Measurements from ENCODE around the gene FN3K.

Gene FN3K

DNA sequence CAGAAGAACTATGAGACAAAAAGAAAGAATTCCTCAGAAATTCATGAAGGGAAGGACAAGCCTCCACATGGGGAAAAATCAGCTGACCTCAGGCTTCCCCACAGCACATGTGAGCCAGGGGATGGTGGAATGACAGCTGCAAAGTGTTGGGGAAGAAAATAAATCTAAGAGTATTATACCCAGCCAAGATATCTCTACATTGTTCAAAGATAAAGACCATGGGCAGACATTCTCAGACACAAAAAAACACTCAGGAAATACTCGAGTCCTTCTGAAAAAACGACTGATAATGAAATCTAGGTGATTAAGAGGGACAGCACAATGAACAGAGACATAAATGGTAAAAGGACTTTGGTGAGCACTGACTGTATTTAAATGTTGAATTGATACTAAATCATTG is 40.8 kb upstream of the FN3K start:
- Histone ChIP-seq H3K4me1 (ENCODE audit: insufficient read depth, low read length, poor library complexity, severe bottlenecking) (no peaks in the 10 kb centered on the region), H3K4me3 (ENCODE audit: low read length, poor library complexity, severe bottlenecking) (no peak overlapping the region), H3K9me2 (replicated peaks; ENCODE audit: low read depth, low read length) (no peaks in the 10 kb centered on the region), H3K9me3 (ENCODE audit: insufficient read depth, low read depth, low read length) (no peaks in the 10 kb centered on the region; the same call in 1 of the 2 replicates), H3K27me3 (ENCODE audit: insufficient read depth, low read length, poor library complexity, severe bottlenecking) (no peaks in the 10 kb centered on the region), H4K20me1 (ENCODE audit: insufficient read depth, low read length, poor library complexity, severe bottlenecking) (no peaks in the 10 kb centered on the region), H2AFZ (ENCODE audit: low read length) (no peak overlapping the region), H3F3A (ENCODE audit: low read depth) (no peaks in the 10 kb centered on the region), H3K36me3 (ENCODE audit: insufficient read depth, low read length) (no peaks in the 10 kb centered on the region), H3K9ac (ENCODE audit: low read depth, low read length, poor library complexity, severe bottlenecking) (no peak overlapping the region), H3K4me2 (ENCODE audit: low read depth, low read length, poor library complexity, severe bottlenecking) (no peak overlapping the region), H3K79me2 (ENCODE audit: insufficient read depth, low read length) (no peaks in the 10 kb centered on the region)
- TF ChIP-seq EZH2phosphoT487 (IDR thresholded peaks at IDR 0.05; ENCODE audit: borderline replicate concordance) = no peak
- TF ChIP-seq, protein P1, sequence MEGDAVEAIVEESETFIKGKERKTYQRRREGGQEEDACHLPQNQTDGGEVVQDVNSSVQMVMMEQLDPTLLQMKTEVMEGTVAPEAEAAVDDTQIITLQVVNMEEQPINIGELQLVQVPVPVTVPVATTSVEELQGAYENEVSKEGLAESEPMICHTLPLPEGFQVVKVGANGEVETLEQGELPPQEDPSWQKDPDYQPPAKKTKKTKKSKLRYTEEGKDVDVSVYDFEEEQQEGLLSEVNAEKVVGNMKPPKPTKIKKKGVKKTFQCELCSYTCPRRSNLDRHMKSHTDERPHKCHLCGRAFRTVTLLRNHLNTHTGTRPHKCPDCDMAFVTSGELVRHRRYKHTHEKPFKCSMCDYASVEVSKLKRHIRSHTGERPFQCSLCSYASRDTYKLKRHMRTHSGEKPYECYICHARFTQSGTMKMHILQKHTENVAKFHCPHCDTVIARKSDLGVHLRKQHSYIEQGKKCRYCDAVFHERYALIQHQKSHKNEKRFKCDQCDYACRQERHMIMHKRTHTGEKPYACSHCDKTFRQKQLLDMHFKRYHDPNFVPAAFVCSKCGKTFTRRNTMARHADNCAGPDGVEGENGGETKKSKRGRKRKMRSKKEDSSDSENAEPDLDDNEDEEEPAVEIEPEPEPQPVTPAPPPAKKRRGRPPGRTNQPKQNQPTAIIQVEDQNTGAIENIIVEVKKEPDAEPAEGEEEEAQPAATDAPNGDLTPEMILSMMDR (conservative IDR thresholded peaks at IDR 0.05; ENCODE audit: low read length) = no peak

DNA sequence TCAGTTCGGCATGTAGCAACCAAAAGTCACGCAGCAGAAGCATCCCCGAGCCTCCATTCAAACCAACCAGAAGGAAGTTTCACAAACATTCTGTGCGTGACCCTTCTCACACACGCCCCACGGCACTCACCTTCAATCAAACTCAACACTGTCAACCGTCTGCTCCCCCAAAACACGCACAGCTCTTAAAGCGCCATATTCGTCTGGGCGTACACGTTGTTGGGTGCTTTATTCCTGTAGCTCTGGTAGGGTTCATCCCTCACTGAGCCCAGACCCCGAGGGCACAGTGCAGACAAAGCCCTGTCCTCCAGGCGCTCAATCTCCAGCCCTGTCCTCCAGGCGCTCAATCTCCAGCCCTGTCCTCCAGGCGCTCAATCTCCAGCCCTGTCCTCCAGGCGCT is 39.2 kb upstream of the FN3K start:
- Histone ChIP-seq H3K9ac (ENCODE audit: low read depth, low read length, poor library complexity, severe bottlenecking) (no peak overlapping the region), H3K4me1 (ENCODE audit: insufficient read depth, low read length, poor library complexity, severe bottlenecking) (no peaks in the 10 kb centered on the region), H3K27me3 (ENCODE audit: insufficient read depth, low read length, poor library complexity, severe bottlenecking) (no peaks in the 10 kb centered on the region), H3K9me2 (replicated peaks; ENCODE audit: low read depth, low read length) (no peaks in the 10 kb centered on the region), H3K79me2 (ENCODE audit: insufficient read depth, low read length) (no peaks in the 10 kb centered on the region), H4K20me1 (ENCODE audit: insufficient read depth, low read length, poor library complexity, severe bottlenecking) (no peaks in the 10 kb centered on the region), H2AFZ (ENCODE audit: low read length) (no peak overlapping the region), H3F3A (ENCODE audit: low read depth) (no peaks in the 10 kb centered on the region), H3K4me3 (ENCODE audit: low read length, poor library complexity, severe bottlenecking) (no peak overlapping the region), H3K36me3 (ENCODE audit: insufficient read depth, low read length) (no peaks in the 10 kb centered on the region), H3K4me2 (ENCODE audit: low read depth, low read length, poor library complexity, severe bottlenecking) (no peak overlapping the region), H3K9me3 (ENCODE audit: insufficient read depth, low read depth, low read length) (no peaks in the 10 kb centered on the region; the same call in 1 of the 2 replicates)
- TF ChIP-seq, protein P1 (conservative IDR thresholded peaks at IDR 0.05; ENCODE audit: low read length) = no peak
- TF ChIP-seq EZH2phosphoT487 (IDR thresholded peaks at IDR 0.05; ENCODE audit: borderline replicate concordance) = no peak

DNA sequence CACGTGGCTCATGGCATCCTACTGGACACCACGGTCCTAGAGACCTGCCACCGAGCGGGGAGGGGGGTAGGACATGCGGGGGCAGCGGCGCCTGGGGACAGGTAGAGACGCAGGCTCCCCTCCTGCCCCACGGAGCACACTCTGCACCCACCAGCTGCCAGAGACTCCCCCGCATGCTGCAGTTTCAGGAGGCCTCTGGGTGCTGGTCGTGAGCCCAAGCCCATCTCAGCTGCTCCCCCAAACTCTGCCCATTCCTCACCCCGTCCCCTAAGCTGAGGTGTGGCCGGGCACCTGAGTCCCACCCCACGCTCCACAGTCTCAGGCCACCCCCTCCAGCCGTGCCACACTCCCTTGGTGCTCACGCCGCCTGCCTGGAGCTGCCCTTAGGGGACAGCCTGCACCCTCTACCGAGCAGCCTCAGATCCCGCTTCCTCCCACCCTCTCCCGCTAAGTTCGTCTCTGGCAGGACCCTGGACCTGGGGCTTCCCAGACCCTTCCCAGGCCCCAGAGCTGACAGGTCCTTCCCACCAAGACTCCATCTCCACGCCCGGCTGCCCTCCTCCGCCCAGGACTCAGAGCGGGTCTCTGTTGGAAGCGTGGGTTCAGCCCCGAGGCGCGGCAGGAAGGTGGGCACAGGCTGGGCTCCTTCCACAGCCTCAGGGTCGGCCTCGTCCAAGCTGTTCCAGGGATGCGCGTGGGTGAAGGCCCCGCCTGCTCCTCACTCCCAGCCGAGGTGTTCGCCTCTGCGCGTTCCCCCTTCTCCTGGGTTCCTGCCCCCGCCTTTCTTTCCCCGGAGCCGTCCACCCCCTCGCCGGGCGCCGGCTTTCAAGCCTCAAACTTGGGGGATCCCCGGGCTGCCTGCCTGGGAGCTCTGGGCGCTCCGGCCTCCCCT is 38.3 kb upstream of the FN3K start:
- Histone ChIP-seq H4K20me1 (ENCODE audit: insufficient read depth, low read length, poor library complexity, severe bottlenecking) (no peaks in the 10 kb centered on the region), H3K9me2 (replicated peaks; ENCODE audit: low read depth, low read length) (no peaks in the 10 kb centered on the region), H3K4me1 (ENCODE audit: insufficient read depth, low read length, poor library complexity, severe bottlenecking) (no peaks in the 10 kb centered on the region), H3K9me3 (ENCODE audit: insufficient read depth, low read depth, low read length) (no peaks in the 10 kb centered on the region; the same call in 1 of the 2 replicates), H3K4me3 (ENCODE audit: low read length, poor library complexity, severe bottlenecking) (peak overlapping the region; percentile 73), H3K36me3 (ENCODE audit: insufficient read depth, low read length) (no peaks in the 10 kb centered on the region), H3F3A (ENCODE audit: low read depth) (no peaks in the 10 kb centered on the region), H2AFZ (ENCODE audit: low read length) (no peak overlapping the region), H3K9ac (ENCODE audit: low read depth, low read length, poor library complexity, severe bottlenecking) (no peak overlapping the region), H3K4me2 (ENCODE audit: low read depth, low read length, poor library complexity, severe bottlenecking) (no peak overlapping the region), H3K79me2 (ENCODE audit: insufficient read depth, low read length) (no peaks in the 10 kb centered on the region), H3K27me3 (ENCODE audit: insufficient read depth, low read length, poor library complexity, severe bottlenecking) (no peaks in the 10 kb centered on the region)
- TF ChIP-seq, protein P1 (conservative IDR thresholded peaks at IDR 0.05; ENCODE audit: low read length) = no peak
- TF ChIP-seq EZH2phosphoT487 (IDR thresholded peaks at IDR 0.05; ENCODE audit: borderline replicate concordance) = no peak

Data from Loucy (cell line).